ENCODE data around the gene ARHGAP44.

Gene ARHGAP44

DNA sequence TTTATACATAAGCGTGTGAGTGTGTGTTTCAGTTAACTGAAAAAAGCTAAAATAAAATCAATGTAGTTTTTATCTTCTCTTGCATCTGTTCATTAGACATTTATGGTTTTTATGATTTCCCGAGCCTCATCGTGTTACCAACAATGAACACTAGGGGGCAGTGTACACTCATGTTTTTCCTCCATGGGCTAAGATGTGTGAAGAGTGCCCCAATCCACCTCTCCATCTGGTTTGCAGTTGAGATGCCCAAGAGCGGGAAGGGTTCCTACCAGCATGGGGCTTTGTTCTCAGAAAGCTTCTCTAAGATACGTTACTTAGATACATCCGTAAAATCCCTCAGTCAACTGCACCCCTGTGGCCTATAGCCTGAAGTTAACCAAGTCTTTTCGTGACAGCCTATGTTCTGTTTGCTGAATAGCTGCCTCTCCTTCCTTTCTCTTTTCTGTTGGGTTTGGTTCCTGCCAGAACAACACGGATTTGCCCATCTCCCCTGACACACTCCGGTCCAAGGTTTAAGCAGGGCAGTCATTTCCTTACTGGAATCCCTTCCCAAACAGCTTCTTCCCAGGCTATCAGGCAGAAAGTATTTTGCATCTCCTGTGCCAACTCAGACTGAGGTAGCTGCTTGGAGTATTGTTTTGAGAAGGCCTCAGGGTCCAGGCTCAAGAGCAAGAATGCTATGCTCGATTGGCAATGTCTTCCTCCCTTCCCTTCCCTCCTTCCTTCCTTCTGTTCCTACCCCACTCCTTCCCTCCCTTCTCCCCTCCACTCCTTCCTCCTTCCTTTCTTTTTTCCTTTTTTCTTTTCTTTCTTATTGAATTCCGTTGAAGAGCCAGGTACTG lies 241.4 kb downstream of the ARHGAP44 start:
- no peak for DNase-seq

DNA sequence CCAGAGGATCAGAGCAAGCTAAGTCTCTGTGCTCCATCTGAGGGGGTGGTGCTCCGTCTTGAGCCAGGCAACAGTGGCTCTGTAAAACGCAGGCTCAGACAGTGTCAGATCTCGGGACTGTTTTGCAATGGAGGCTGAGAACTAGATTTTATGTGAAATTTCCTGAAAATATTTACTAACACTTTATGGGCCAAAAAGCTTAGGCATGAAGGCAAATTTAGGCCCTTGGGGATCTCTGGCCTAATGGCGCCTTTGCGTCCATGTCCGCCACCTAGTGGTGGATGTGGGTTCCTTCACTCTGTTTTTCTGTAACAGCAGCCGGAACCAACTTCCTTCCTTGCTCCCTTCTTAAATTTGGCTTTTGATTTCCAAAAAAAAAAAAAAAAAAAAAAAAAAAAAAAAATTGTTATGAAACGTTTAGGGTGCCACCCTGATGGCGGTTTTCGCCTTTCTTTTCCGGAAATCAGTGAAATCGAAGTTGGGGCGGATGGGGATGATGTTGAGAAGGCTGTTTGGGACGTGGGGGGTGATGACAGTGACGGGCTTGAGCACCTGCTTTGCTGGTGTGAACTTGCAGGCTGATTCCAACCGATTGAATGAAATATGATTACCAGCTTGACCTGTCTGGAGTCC lies 242.5 kb downstream of the ARHGAP44 start:
- DNase-seq = no peak

DNA sequence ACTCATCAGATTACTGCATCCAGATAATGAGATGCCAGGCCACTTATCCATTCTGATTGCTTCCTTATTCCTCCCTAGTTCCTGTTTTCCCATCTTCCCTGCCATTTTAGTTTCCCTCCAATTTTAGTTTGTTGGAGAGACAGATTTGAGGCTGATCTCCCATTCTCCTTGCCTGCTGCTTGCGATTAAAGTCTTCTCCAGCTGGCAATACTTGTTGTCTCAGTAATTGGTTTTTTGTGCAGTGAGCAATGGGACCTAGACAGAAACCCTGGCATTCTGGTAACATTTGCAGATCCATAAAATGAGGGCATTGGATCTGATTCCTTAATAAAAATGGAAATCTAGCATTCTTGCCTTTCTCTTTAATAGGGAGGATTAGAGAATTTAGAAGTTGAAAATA lies 246.1 kb downstream of the ARHGAP44 start:
- DNase-seq = no peak

DNA sequence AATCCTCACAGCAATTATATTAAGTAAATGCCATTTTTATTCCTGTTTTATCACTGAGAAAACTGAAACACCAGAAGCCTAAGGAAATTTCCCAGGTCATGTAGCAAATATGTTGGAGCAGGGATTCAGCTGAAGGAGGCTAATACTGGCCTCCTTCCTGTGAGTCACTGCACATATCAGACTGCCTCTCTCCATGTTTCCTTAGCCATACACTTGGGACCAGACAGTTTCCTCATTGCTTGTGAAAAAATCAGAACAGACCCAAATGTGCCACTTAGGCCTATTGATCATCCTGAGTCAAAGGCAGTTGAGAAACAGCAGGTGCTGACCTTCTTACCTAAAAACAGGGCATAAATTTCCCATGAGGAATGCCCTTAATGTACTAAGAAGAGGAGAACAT lies 247.5 kb downstream of the ARHGAP44 start:
- no peak for DNase-seq

DNA sequence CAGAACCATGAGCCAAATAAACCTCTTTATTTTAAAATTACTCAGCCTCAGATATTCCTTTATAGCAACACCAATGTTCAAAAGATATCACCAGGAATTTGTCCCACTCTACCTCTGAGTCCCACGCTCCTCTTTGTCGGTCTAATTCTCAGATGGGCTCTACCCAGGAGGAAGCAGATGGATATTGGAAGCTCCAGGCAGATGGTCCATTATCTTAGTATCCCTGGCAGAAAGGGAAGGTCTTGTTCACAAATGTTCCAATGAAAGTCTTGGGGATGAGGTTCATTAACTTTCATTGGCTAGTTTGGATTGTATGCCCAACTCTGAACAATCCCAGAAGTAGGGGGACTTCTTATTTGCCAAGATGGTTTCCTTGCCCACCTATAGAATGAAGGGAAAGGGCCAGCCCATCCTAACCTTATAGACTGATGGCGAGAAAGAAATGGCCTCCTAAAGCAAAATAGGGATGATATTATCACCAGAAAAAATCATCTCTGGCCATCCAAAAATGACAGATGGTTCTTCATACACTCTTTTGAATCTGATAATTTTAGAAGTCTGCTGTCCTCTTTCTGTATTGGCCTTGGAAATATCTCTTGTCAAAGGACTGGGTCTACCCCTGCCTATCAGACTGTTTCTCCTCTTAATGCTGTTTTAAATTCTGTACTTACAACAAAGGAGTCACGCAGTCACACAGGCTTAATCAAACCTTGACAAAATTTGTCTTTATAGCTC lies 249.8 kb downstream of the ARHGAP44 start:
- DNase-seq = no peak
